ENCODE data around the gene SUFU. TPM values are rescaled to one million over a fixed set of nuclear protein-coding genes. Genes with fewer than 3 reads are reported as not detected.

Gene SUFU
- total RNA-seq, 1 experiment from 2014 or later, result 10.6 TPM

DNA sequence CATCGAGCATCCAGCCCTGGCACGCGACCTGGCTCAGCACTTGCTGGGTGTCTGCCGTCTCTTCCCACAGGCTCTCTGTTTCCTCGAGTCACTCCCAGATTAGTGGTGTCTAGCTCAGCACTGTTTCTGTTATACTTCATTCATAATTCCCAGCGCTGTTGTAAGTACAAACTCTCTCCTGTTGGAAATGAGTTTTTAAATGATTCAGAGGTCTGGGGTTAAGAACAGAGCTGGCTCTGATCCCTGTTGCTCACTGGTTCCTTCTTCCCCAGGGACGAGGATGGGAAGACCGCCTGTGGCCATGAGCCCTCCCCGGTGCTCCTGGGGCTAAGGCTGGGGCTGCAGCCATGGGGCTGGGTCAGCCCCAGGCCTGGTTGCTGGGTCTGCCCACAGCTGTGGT is 35.1 kb upstream of the SUFU start:
- intact Hi-C loops (cut with micrococcal nuclease; ENCODE audit: unreplicated experiment), result no loop called here
- no peaks in the 10 kb centered on the region for H3K9me3 ChIP-seq
- peaks cover 3% of the 10 kb centered on the region for H3K4me1 Mint-ChIP-seq (ENCODE audit: low read depth, unreplicated experiment)
- peaks cover 6% of the 10 kb centered on the region for H3K4me1 ChIP-seq
- peaks cover 27% of the 10 kb centered on the region for H3K36me3 Mint-ChIP-seq (ENCODE audit: insufficient read depth, unreplicated experiment)
- H3K27ac Mint-ChIP-seq (ENCODE audit: unreplicated experiment), result no peak overlapping the region
- TF ChIP-seq, protein P1, sequence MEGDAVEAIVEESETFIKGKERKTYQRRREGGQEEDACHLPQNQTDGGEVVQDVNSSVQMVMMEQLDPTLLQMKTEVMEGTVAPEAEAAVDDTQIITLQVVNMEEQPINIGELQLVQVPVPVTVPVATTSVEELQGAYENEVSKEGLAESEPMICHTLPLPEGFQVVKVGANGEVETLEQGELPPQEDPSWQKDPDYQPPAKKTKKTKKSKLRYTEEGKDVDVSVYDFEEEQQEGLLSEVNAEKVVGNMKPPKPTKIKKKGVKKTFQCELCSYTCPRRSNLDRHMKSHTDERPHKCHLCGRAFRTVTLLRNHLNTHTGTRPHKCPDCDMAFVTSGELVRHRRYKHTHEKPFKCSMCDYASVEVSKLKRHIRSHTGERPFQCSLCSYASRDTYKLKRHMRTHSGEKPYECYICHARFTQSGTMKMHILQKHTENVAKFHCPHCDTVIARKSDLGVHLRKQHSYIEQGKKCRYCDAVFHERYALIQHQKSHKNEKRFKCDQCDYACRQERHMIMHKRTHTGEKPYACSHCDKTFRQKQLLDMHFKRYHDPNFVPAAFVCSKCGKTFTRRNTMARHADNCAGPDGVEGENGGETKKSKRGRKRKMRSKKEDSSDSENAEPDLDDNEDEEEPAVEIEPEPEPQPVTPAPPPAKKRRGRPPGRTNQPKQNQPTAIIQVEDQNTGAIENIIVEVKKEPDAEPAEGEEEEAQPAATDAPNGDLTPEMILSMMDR (IDR thresholded peaks at IDR 0.05; ENCODE audit: insufficient read depth in 1 of 2, low read depth in 1 of 2, low read length in 1 of 2, severe bottlenecking in 1 of 2, unreplicated experiment in 1 of 2), result no peak
- H3K4me3 Mint-ChIP-seq (ENCODE audit: unreplicated experiment), result no peak overlapping the region
- DNase-seq, result no peak
- no peaks in the 10 kb centered on the region for H3K9me3 Mint-ChIP-seq (ENCODE audit: unreplicated experiment)
- no peak overlapping the region for H3K4me3 ChIP-seq (ENCODE audit: low read depth, low read length)
- ChIA-PET POLR2A (no interaction called here), CTCF (no interaction called here)
- BruUV-seq (replicated peaks), result no TSS peak
- no peaks in the 10 kb centered on the region for H3K27me3 ChIP-seq (replicated peaks; ENCODE audit: control insufficient read depth, insufficient read depth, low read length)
- no peaks in the 10 kb centered on the region for H3K27me3 Mint-ChIP-seq (ENCODE audit: insufficient read depth, unreplicated experiment)
- no peaks in the 10 kb centered on the region; the same call in 1 of the 2 replicates for H3K36me3 ChIP-seq (ENCODE audit: control insufficient read depth, insufficient read depth, low read length)

DNA sequence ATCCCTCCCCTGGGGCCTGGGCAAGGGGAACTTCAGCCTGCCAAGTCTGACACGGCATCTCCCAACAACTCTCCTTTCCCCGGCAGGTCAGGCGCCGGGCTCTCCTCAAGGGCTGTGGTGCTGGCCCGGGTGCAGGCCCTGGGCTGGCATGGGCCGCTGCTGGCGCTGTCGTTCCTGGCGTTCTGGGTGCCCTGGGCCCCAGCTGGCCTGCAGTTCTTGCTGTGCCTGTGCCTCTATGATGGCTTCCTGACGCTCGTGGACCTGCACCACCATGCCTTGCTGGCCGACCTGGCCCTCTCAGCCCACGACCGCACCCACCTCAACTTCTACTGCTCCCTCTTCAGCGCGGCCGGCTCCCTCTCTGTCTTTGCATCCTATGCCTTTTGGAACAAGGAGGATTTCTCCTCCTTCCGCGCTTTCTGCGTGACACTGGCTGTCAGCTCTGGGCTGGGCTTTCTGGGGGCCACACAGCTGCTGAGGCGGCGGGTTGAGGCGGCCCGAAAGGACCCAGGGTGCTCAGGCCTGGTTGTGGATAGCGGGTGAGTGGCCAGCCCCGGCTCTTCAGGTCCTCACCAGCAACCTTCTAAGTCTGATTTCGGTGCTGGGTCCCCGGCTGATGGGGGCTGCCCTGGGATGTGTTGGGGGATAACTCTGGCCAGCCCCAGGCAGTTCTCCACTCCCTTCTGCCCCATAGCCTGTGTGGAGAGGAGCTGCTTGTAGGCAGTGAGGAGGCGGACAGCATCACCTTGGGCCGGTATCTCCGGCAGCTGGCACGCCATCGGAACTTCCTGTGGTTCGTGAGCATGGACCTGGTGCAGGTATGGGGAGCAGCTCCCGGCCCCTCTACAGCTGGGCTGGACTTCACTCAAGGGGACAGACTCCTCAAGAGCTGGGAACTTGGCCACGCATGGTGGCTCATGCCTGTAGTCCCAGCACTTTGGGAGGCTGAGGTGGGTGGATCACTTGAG is 32.9 kb upstream of the SUFU start:
- TF ChIP-seq, protein P1 (IDR thresholded peaks at IDR 0.05; ENCODE audit: insufficient read depth in 1 of 2, low read depth in 1 of 2, low read length in 1 of 2, severe bottlenecking in 1 of 2, unreplicated experiment in 1 of 2), result no peak
- Histone ChIP-seq H3K36me3 (ENCODE audit: control insufficient read depth, insufficient read depth, low read length) (no peaks in the 10 kb centered on the region; the same call in 1 of the 2 replicates), H3K4me1 (no peaks in the 10 kb centered on the region), H3K4me3 (ENCODE audit: low read depth, low read length) (no peak overlapping the region), H3K9me3 (no peaks in the 10 kb centered on the region), H3K27me3 (replicated peaks; ENCODE audit: control insufficient read depth, insufficient read depth, low read length) (no peaks in the 10 kb centered on the region)
- no TSS peak for BruUV-seq (replicated peaks)
- ChIA-PET POLR2A (interaction anchor here (0.6 kb wide), 1 partner anchor 90 kb away, joined by 4 read pairs; no protein-coding TSS in a partner anchor), CTCF (no interaction called here)
- Mint-ChIP-seq H3K4me1 (ENCODE audit: low read depth, unreplicated experiment) (no peaks in the 10 kb centered on the region), H3K36me3 (ENCODE audit: insufficient read depth, unreplicated experiment) (peaks cover 30% of the 10 kb centered on the region), H3K27me3 (ENCODE audit: insufficient read depth, unreplicated experiment) (no peaks in the 10 kb centered on the region), H3K9me3 (ENCODE audit: unreplicated experiment) (no peaks in the 10 kb centered on the region), H3K27ac (ENCODE audit: unreplicated experiment) (no peak overlapping the region), H3K4me3 (ENCODE audit: unreplicated experiment) (no peak overlapping the region)
- DNase-seq, result no peak
- intact Hi-C loops (cut with micrococcal nuclease; ENCODE audit: unreplicated experiment), result loop anchor here (1.0 kb wide), 1 partner anchor 8 kb away; no protein-coding TSS in a partner anchor

DNA sequence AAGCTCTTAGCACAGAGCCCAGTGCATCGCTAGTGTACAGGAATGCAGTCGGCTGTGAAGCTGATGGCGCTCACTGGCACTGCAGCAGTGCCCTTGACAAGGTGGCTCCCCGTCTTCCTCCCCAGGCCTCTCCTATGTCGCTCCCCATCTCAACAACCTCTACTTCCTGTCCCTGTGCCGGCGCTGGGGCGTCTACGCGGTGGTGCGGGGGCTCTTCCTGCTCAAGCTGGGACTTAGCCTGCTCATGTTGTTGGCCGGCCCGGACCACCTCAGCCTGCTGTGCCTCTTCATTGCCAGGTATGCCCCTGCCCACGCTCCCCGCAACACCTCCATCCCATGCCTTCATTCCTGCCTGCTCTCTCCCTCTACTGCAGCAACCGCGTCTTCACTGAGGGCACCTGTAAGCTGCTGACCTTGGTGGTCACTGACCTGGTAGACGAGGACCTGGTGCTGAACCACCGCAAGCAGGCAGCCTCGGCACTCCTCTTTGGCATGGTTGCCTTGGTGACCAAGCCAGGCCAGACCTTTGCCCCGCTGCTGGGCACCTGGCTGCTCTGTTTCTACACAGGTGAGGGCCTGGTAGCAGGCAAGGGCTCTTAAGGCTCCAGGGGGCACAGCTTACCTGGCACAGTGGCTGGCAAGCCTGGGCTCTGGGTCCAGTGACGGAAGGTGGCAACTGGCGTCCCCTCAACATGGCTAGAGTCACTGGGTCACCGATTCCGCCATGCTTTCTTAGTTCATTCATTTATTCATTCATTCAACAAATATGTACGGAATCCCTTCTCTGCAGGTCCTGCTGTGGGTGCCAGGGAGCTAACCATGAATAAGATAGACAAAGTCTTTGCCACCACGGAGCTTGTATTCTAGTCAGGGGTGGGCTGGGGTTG is 30.1 kb upstream of the SUFU start:
- H3K9me3 Mint-ChIP-seq (ENCODE audit: unreplicated experiment), result no peaks in the 10 kb centered on the region
- Histone ChIP-seq H3K9me3 (no peaks in the 10 kb centered on the region), H3K4me1 (no peaks in the 10 kb centered on the region), H3K36me3 (ENCODE audit: control insufficient read depth, insufficient read depth, low read length) (no peaks in the 10 kb centered on the region; the same call in 1 of the 2 replicates), H3K4me3 (ENCODE audit: low read depth, low read length) (no peak overlapping the region), H3K27me3 (replicated peaks; ENCODE audit: control insufficient read depth, insufficient read depth, low read length) (no peaks in the 10 kb centered on the region)
- no TSS peak for BruUV-seq (replicated peaks)
- peak overlapping the region; percentile 23 for H3K27ac Mint-ChIP-seq (ENCODE audit: unreplicated experiment)
- H3K36me3 Mint-ChIP-seq (ENCODE audit: insufficient read depth, unreplicated experiment), result peaks cover 41% of the 10 kb centered on the region
- ChIA-PET CTCF (no interaction called here), POLR2A (interaction anchor here (0.8 kb wide), 1 partner anchor 11 kb away, joined by 7 read pairs; no protein-coding TSS in a partner anchor)
- no peak overlapping the region for H3K4me3 Mint-ChIP-seq (ENCODE audit: unreplicated experiment)
- H3K4me1 Mint-ChIP-seq (ENCODE audit: low read depth, unreplicated experiment), result no peaks in the 10 kb centered on the region
- H3K27me3 Mint-ChIP-seq (ENCODE audit: insufficient read depth, unreplicated experiment), result no peaks in the 10 kb centered on the region
- intact Hi-C loops (cut with micrococcal nuclease; ENCODE audit: unreplicated experiment), result no loop called here
- TF ChIP-seq, protein P1 (IDR thresholded peaks at IDR 0.05; ENCODE audit: insufficient read depth in 1 of 2, low read depth in 1 of 2, low read length in 1 of 2, severe bottlenecking in 1 of 2, unreplicated experiment in 1 of 2), result no peak
- no peak for DNase-seq
